IMR-90 (cell line): ENCODE measurements around the gene DAG1. TPM values are rescaled to one million over a fixed set of nuclear protein-coding genes. Genes with fewer than 3 reads are reported as not detected.

Source experiments
- ATAC-seq: fragments of 200-7000 bp; cut with Tn5 transposase; 2 replicates; pipeline ENCODE4 v1.9.1; 2020; ENCODE audit warnings: low read depth, mild to moderate bottlenecking, moderate library complexity
- BruUV-seq: library from RNA; stranded (reverse); fragments of 400-500 nt; replicated peaks from 2 replicates; lab custom pipeline; 2021; lab: Mats Ljungman, UMichigan
- CTCF ChIA-PET: fragments of 300-600 bp; formaldehyde crosslinking; extraction: SDS; loops from one replicate; lab custom pipeline; 2021; ENCODE audit warnings: antibody characterized with exemption; lab: Yijun Ruan, JAX
- POLR2A ChIA-PET: fragments of 300-600 bp; sonication (Branson Sonifier 250); formaldehyde crosslinking; loops from one replicate; lab custom pipeline; 2022; ENCODE audit warnings: antibody characterized with exemption; ENCODE audit not compliant: unreplicated experiment; lab: Charles Lee
- DNase-seq: peaks from one replicate; pipeline ENCODE4 v3.0.0; 2013
- H2AFZ ChIP-seq: replicated peaks from 2 replicates; pipeline ENCODE3; 2013; ENCODE audit warnings: low read length, mild to moderate bottlenecking; ENCODE audit not compliant: poor library complexity
- H2AK5ac ChIP-seq: 2 replicates; pipeline ENCODE4 v1.6.1; 2013; ENCODE audit warnings: low read depth, low read length, inconsistent platforms
- H2AK9ac ChIP-seq: replicated peaks from 2 replicates; pipeline ENCODE3; 2013; ENCODE audit warnings: mild to moderate bottlenecking, low read depth, low read length, moderate library complexity; ENCODE audit not compliant: poor library complexity
- H2BK120ac ChIP-seq: 2 replicates; pipeline ENCODE4 v1.6.1; 2013; ENCODE audit warnings: low read depth, low read length, inconsistent platforms
- H2BK15ac ChIP-seq: 3 replicates; pipeline ENCODE4 v1.6.1; 2013; ENCODE audit warnings: low read depth, low read length, inconsistent platforms
- H2BK20ac ChIP-seq: 2 replicates; pipeline ENCODE4 v1.6.1; 2013; ENCODE audit warnings: low read depth, mild to moderate bottlenecking, inconsistent platforms, low read length, moderate library complexity
- H2BK5ac ChIP-seq: 2 replicates; pipeline ENCODE4 v1.6.1; 2013; ENCODE audit warnings: mild to moderate bottlenecking, low read depth, low read length, inconsistent platforms; ENCODE audit not compliant: poor library complexity, severe bottlenecking
- H3K14ac ChIP-seq: replicated peaks from 2 replicates; pipeline ENCODE4 v1.6.1; 2013; ENCODE audit warnings: low read depth, low read length, inconsistent platforms
- H3K18ac ChIP-seq: 2 replicates; pipeline ENCODE4 v1.6.1; 2013; ENCODE audit warnings: low read depth, low read length, control low read depth
- H3K23ac ChIP-seq: 2 replicates; pipeline ENCODE4 v1.6.1; 2013; ENCODE audit warnings: low read depth, low read length, inconsistent platforms
- H3K27ac ChIP-seq: 2 replicates; pipeline ENCODE4 v1.5.1; 2013; ENCODE audit warnings: mild to moderate bottlenecking, control low read depth, low read length; ENCODE audit not compliant: insufficient read depth
- H3K27me3 ChIP-seq: 2 replicates; pipeline ENCODE4 v1.6.1; 2013; ENCODE audit warnings: low read length; ENCODE audit not compliant: control insufficient read depth, insufficient read depth
- H3K36me3 ChIP-seq: 2 replicates; pipeline ENCODE4 v1.6.1; 2013; ENCODE audit warnings: low read length, mixed read lengths; ENCODE audit not compliant: control insufficient read depth, insufficient read depth
- H3K4ac ChIP-seq: 2 replicates; pipeline ENCODE4 v1.6.1; 2013; ENCODE audit warnings: low read depth, low read length, inconsistent platforms
- H3K4me1 ChIP-seq: 2 replicates; pipeline ENCODE4 v1.6.1; 2013; ENCODE audit warnings: low read length, mixed read lengths; ENCODE audit not compliant: control insufficient read depth, insufficient read depth
- H3K4me2 ChIP-seq: 2 replicates; pipeline ENCODE4 v1.6.1; 2013; ENCODE audit warnings: low read depth, mild to moderate bottlenecking, control low read depth, low read length, moderate library complexity
- H3K4me3 ChIP-seq: 2 replicates; pipeline ENCODE4 v1.5.1; 2013; ENCODE audit warnings: low read depth, mild to moderate bottlenecking, control low read depth, low read length, moderate library complexity; ENCODE audit not compliant: insufficient read depth
- H3K56ac ChIP-seq: 2 replicates; pipeline ENCODE4 v1.6.1; 2013; ENCODE audit warnings: low read length, inconsistent platforms; ENCODE audit not compliant: insufficient read depth; ENCODE audit errors: extremely low read depth
- H3K79me1 ChIP-seq, 2 experiments: 2 replicates each; pipeline ENCODE4 v1.6.1; 2013; ENCODE audit warnings: low read length in 2 of 2, inconsistent platforms in 1 of 2, low read depth in 1 of 2
- H3K9ac ChIP-seq: 2 replicates; pipeline ENCODE4 v1.6.1; 2013; ENCODE audit warnings: low read depth, low read length, control low read depth
- H3K9me1 ChIP-seq: 2 replicates; pipeline ENCODE4 v1.6.1; 2013; ENCODE audit warnings: low read length, inconsistent platforms; ENCODE audit not compliant: insufficient read depth
- H3K9me3 ChIP-seq: 2 replicates; pipeline ENCODE4 v1.6.1; 2013; ENCODE audit warnings: low read length; ENCODE audit not compliant: control insufficient read depth, insufficient read depth
- H4K20me1 ChIP-seq: 2 replicates; pipeline ENCODE4 v1.6.1; 2013; ENCODE audit warnings: low read length, inconsistent platforms; ENCODE audit not compliant: insufficient read depth
- H4K5ac ChIP-seq: 2 replicates; pipeline ENCODE4 v1.6.1; 2013; ENCODE audit warnings: mild to moderate bottlenecking, low read depth, low read length, control low read depth
- H4K8ac ChIP-seq, 2 experiments: 2 replicates each; pipeline ENCODE4 v1.6.1; 2013; ENCODE audit warnings: low read depth in 2 of 2, low read length in 2 of 2, control low read depth in 1 of 2, inconsistent platforms in 1 of 2
- H4K91ac ChIP-seq: 2 replicates; pipeline ENCODE4 v1.6.1; 2013; ENCODE audit warnings: low read depth, low read length, inconsistent platforms; ENCODE audit not compliant: insufficient read depth
- BHLHE40 ChIP-seq: fragments of 150-350 bp; IDR thresholded peaks from 2 replicates; pipeline ENCODE4 v1.6.1; 2016; ENCODE audit warnings: mild to moderate bottlenecking, low read depth, low read length
- CEBPB ChIP-seq: IDR thresholded peaks from 2 replicates; pipeline ENCODE4 v1.6.1; 2012; ENCODE audit warnings: low read depth, low read length, improper control_type of control experiment
- CHD1 ChIP-seq: IDR thresholded peaks from 2 replicates; pipeline ENCODE4 v1.6.1; 2012; ENCODE audit warnings: low read depth, low read length, improper control_type of control experiment
- CTCF ChIP-seq: conservative IDR thresholded peaks from 2 replicates; pipeline ENCODE4 v1.5.1; 2012; ENCODE audit warnings: mild to moderate bottlenecking, low read depth, low read length, improper control_type of control experiment
- ELK1 ChIP-seq: fragments of 150-350 bp; IDR thresholded peaks from 2 replicates; pipeline ENCODE4 v1.6.1; 2016; ENCODE audit warnings: low read depth, mild to moderate bottlenecking, low read length, moderate library complexity, borderline replicate concordance
- FOS ChIP-seq: fragments of 150-350 bp; IDR thresholded peaks from 2 replicates; pipeline ENCODE4 v1.6.1; 2016; ENCODE audit warnings: low read depth, low read length
- MAFK ChIP-seq: IDR thresholded peaks from 2 replicates; pipeline ENCODE4 v1.6.1; 2012; ENCODE audit warnings: low read depth, low read length, improper control_type of control experiment
- MAZ ChIP-seq: IDR thresholded peaks from 2 replicates; pipeline ENCODE4 v1.6.1; 2012; ENCODE audit warnings: low read depth, mild to moderate bottlenecking, low read length, improper control_type of control experiment, moderate library complexity, borderline replicate concordance
- MXI1 ChIP-seq: IDR thresholded peaks from 2 replicates; pipeline ENCODE4 v1.6.1; 2012; ENCODE audit warnings: low read depth, mild to moderate bottlenecking, low read length, moderate library complexity, borderline replicate concordance
- NFE2L2 ChIP-seq: fragments of 150-350 bp; IDR thresholded peaks from 2 replicates; pipeline ENCODE4 v1.6.1; 2016; ENCODE audit warnings: low read depth, mild to moderate bottlenecking, low read length
- POLR2A ChIP-seq: IDR thresholded peaks from 2 replicates; pipeline ENCODE4 v1.6.1; 2012; ENCODE audit warnings: mild to moderate bottlenecking, low read depth, low read length
- RAD21 ChIP-seq: IDR thresholded peaks from 2 replicates; pipeline ENCODE4 v1.6.1; 2012; ENCODE audit warnings: low read length, improper control_type of control experiment
- RCOR1 ChIP-seq: IDR thresholded peaks from 2 replicates; pipeline ENCODE4 v1.6.1; 2012; ENCODE audit warnings: mild to moderate bottlenecking, low read length, improper control_type of control experiment; ENCODE audit not compliant: insufficient replicate concordance
- RFX5 ChIP-seq: IDR thresholded peaks from 2 replicates; pipeline ENCODE4 v1.8.0; 2012; ENCODE audit warnings: low read depth, mild to moderate bottlenecking, low read length, moderate library complexity
- SMC3 ChIP-seq: fragments of 150-350 bp; IDR thresholded peaks from 2 replicates; pipeline ENCODE4 v1.6.1; 2016; ENCODE audit warnings: low read depth, mild to moderate bottlenecking, antibody characterized with exemption, low read length, moderate library complexity
- USF2 ChIP-seq: fragments of 150-350 bp; IDR thresholded peaks from 2 replicates; pipeline ENCODE4 v1.6.1; 2017; ENCODE audit warnings: mild to moderate bottlenecking, antibody characterized with exemption, low read length, low read depth
- WGBS, 2 experiments: methylation state at CpG; one replicate each; pipeline versions ENCODE4 v1.1.5 to v1.1.7; 2013; ENCODE audit warnings: missing lambda C conversion rate in 2 of 2; ENCODE audit not compliant: insufficient read length in 1 of 2; ENCODE audit errors: extremely low coverage in 2 of 2; 5-methylcytosine and 5-hydroxymethylcytosine counted together
- dilution Hi-C: fragments of 300-500 bp; cut with HindIII; formaldehyde crosslinking; loops from one replicate; pipeline ENCODE4 v1.14.3; 2018; ENCODE audit warnings: low sequenced_read_pairs; ENCODE audit not compliant: unreplicated experiment
- in situ Hi-C: fragments of 300-500 bp; cut with MboI; formaldehyde crosslinking; loops from 3 replicates; pipeline ENCODE4 v1.14.3; 2019; ENCODE audit warnings: low sequenced_read_pairs, inconsistent platforms, mixed read lengths
- intact Hi-C: fragments of 100-400 bp; cut with micrococcal nuclease; formaldehyde crosslinking; loops from 2 replicates; pipeline ENCODE4 v1.10.0; 2022
- polyA plus RNA-seq, 3 experiments: library from polyadenylated mRNA; depleted of rRNA; stranded (reverse); fragments of >200 nt; gene quantifications; 2 replicates each; pipeline ENCODE4 v1.2.3, GENCODE V29; 2012; ENCODE audit warnings: low replicate concordance in 1 of 3
- total RNA-seq: library from RNA; depleted of rRNA; stranded (reverse); fragments of >200 nt; gene quantifications from 2 replicates; pipeline ENCODE4 v1.2.3, GENCODE V29; 2012

Gene DAG1
- total and polyA plus RNA-seq, 2 of the 4 experiments (the other 2 are of a cell fraction): 31.0 to 40.2 TPM

GRCh38 chr3:49506906-49507305 lies 36.8 kb downstream of the DAG1 start:
- no peak overlapping the region for H3K14ac ChIP-seq
- intact Hi-C loops: no loop called here
- no peaks in the 10 kb centered on the region; the same call in 1 of the 2 replicates for H4K20me1 ChIP-seq
- H2AK5ac ChIP-seq: no peak overlapping the region
- no peak overlapping the region for H3K4me2 ChIP-seq
- no peak overlapping the region for H3K4ac ChIP-seq
- H3K27me3 ChIP-seq: no peaks in the 10 kb centered on the region
- H2BK20ac ChIP-seq: no peak overlapping the region
- H2AFZ ChIP-seq: no peak overlapping the region
- DNase-seq (no peak), ATAC-seq (no peak)
- H3K27ac ChIP-seq: no peak overlapping the region
- H3K23ac ChIP-seq: no peak overlapping the region
- dilution Hi-C loops: no loop called here
- H2AK9ac ChIP-seq: no peak overlapping the region
- POLR2A ChIA-PET: no interaction called here
- H3K4me3 ChIP-seq: no peak overlapping the region
- peaks cover 11% of the 10 kb centered on the region for H3K9me1 ChIP-seq
- TF ChIP-seq USF2 (no peak), CHD1 (no peak), MAZ (no peak), NFE2L2 (no peak), RAD21 (no peak), CTCF (no peak), FOS (no peak), RCOR1 (no peak), CEBPB (no peak), MAFK (no peak), BHLHE40 (no peak), RFX5 (no peak), POLR2A (no peak), SMC3 (no peak), MXI1 (no peak), ELK1 (no peak)
- no peak overlapping the region for H4K8ac ChIP-seq
- H3K18ac ChIP-seq: no peak overlapping the region
- 100% methylated on average over 1 of the region's 3 CpGs; no CpG with 5 or more reads in 1 of the 2 experiments for WGBS, 2 experiments
- H3K4me1 ChIP-seq: no peaks in the 10 kb centered on the region
- in situ Hi-C loops: no loop called here
- H4K5ac ChIP-seq: no peak overlapping the region
- no peak overlapping the region for H4K91ac ChIP-seq
- H3K56ac ChIP-seq: no peak overlapping the region
- no peak overlapping the region for H2BK15ac ChIP-seq
- no TSS peak for BruUV-seq
- H3K79me1 ChIP-seq: peaks cover 11 to 34% of the 10 kb centered on the region in 2 experiments
- H2BK5ac ChIP-seq: no peak overlapping the region
- H3K9ac ChIP-seq: no peak overlapping the region
- no peaks in the 10 kb centered on the region for H3K9me3 ChIP-seq
- H3K36me3 ChIP-seq: peaks cover 4% of the 10 kb centered on the region; the same call in 1 of the 2 replicates
- CTCF ChIA-PET: interaction anchor here (0.6 kb wide), 1 partner anchor 238 kb away, joined by 3 read pairs; no protein-coding TSS in a partner anchor
- H2BK120ac ChIP-seq: no peak overlapping the region
